ENCODE results near the gene RMI2. TPM values are rescaled to one million over a fixed set of nuclear protein-coding genes. Genes with fewer than 3 reads are reported as not detected.

Gene RMI2
- total RNA-seq, 1 experiment from 2014 or later: 11.1 TPM

GRCh38 chr16:11322823-11323222 lies 22.4 kb upstream of the RMI2 start:
- ChIA-PET CTCF (interaction anchor here (0.7 kb wide), 1 partner anchor 66 kb away, joined by 3 read pairs; no protein-coding TSS in a partner anchor), POLR2A (interaction anchor here (0.6 kb wide), 1 partner anchor 67 kb away, joined by 6 read pairs; no protein-coding TSS in a partner anchor)
- ATAC-seq: no peak
- TF ChIP-seq, protein P1, sequence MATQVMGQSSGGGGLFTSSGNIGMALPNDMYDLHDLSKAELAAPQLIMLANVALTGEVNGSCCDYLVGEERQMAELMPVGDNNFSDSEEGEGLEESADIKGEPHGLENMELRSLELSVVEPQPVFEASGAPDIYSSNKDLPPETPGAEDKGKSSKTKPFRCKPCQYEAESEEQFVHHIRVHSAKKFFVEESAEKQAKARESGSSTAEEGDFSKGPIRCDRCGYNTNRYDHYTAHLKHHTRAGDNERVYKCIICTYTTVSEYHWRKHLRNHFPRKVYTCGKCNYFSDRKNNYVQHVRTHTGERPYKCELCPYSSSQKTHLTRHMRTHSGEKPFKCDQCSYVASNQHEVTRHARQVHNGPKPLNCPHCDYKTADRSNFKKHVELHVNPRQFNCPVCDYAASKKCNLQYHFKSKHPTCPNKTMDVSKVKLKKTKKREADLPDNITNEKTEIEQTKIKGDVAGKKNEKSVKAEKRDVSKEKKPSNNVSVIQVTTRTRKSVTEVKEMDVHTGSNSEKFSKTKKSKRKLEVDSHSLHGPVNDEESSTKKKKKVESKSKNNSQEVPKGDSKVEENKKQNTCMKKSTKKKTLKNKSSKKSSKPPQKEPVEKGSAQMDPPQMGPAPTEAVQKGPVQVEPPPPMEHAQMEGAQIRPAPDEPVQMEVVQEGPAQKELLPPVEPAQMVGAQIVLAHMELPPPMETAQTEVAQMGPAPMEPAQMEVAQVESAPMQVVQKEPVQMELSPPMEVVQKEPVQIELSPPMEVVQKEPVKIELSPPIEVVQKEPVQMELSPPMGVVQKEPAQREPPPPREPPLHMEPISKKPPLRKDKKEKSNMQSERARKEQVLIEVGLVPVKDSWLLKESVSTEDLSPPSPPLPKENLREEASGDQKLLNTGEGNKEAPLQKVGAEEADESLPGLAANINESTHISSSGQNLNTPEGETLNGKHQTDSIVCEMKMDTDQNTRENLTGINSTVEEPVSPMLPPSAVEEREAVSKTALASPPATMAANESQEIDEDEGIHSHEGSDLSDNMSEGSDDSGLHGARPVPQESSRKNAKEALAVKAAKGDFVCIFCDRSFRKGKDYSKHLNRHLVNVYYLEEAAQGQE (IDR thresholded peaks at IDR 0.05; ENCODE audit: insufficient read depth in 1 of 2, low read depth in 2 of 2, low read length in 1 of 2): no peak
- TF ChIP-seq SIN3A (IDR thresholded peaks at IDR 0.05; ENCODE audit: borderline replicate concordance, insufficient read depth, low read depth, low read length) (no peak), TCF7L2 (IDR thresholded peaks at IDR 0.05; ENCODE audit: low read depth, low read length) (no peak), POLR2AphosphoS5 (IDR thresholded peaks at IDR 0.05; ENCODE audit: low read depth, low read length) (no peak)
- TF ChIP-seq, protein P2, sequence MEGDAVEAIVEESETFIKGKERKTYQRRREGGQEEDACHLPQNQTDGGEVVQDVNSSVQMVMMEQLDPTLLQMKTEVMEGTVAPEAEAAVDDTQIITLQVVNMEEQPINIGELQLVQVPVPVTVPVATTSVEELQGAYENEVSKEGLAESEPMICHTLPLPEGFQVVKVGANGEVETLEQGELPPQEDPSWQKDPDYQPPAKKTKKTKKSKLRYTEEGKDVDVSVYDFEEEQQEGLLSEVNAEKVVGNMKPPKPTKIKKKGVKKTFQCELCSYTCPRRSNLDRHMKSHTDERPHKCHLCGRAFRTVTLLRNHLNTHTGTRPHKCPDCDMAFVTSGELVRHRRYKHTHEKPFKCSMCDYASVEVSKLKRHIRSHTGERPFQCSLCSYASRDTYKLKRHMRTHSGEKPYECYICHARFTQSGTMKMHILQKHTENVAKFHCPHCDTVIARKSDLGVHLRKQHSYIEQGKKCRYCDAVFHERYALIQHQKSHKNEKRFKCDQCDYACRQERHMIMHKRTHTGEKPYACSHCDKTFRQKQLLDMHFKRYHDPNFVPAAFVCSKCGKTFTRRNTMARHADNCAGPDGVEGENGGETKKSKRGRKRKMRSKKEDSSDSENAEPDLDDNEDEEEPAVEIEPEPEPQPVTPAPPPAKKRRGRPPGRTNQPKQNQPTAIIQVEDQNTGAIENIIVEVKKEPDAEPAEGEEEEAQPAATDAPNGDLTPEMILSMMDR (IDR thresholded peaks at IDR 0.05): no peak
- Histone ChIP-seq H3K27ac (ENCODE audit: low read length) (no peak overlapping the region), H3K4me1 (ENCODE audit: control insufficient read depth, insufficient read depth, low read length) (peaks cover 3% of the 10 kb centered on the region), H3K9me3 (ENCODE audit: control insufficient read depth, insufficient read depth, low read depth, low read length) (no peaks in the 10 kb centered on the region), H3K4me3 (ENCODE audit: low read depth in 2 of 2, low read length in 2 of 2) (no peak overlapping the region), H3K27me3 (ENCODE audit: control insufficient read depth, insufficient read depth, low read length) (no peaks in the 10 kb centered on the region), H3K36me3 (ENCODE audit: control insufficient read depth, insufficient read depth, low read length) (no peaks in the 10 kb centered on the region)
- intact Hi-C loops (cut with micrococcal nuclease; ENCODE audit: unreplicated experiment): no loop called here
- in situ Hi-C loops (cut with HindIII; ENCODE audit: low pct_unique_long_range_greater_than_20kb, low sequenced_read_pairs): no loop called here
- DNase-seq (ENCODE audit: low read depth, low spot score): no peak
- BruUV-seq (replicated peaks): no TSS peak

DNA sequence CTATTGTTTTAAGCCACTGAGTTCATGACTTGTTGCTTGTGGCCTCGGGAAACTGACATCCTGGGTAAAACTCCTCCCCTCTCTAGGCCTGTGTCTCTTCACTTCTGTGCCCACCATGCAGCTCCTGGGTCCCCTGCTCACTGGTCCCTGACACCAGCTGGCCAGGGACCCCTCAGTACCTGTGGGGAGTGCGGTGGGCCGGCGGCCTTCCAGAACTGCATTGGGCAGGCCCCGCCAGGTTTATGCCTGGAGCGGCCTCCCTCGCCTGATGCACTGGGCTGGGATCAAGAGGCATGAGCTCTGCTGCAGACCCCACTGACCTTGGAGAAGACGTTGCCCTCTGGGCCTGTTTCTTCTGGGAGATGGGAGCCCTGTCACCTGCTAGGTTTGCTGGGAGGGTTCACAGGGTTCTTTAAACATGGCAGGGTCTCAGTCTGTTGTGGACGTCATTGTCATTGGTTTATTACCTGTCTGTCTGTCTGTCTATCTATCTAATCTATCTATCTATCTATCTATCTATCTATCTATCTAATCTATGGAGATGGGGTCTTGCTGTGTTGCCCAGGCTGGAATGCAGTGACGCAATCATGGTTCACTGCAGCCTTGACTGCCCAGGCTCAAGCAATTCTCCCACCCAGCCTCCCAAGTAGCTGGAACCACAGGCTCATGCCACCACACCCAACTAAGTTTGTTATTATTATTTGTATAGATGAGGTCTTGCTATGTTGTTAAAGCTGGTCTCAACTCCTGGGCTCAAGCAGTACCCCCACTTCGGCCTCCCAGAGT lies 21.5 kb upstream of the RMI2 start:
- POLR2A ChIA-PET: no interaction called here
- H3K36me3 ChIP-seq (ENCODE audit: control insufficient read depth, insufficient read depth, low read length): no peaks in the 10 kb centered on the region
- H3K9me3 ChIP-seq (ENCODE audit: control insufficient read depth, insufficient read depth, low read depth, low read length): no peaks in the 10 kb centered on the region
- no peak overlapping the region for H3K4me3 ChIP-seq (ENCODE audit: low read depth in 2 of 2, low read length in 2 of 2)
- CTCF ChIA-PET: no interaction called here
- intact Hi-C loops (cut with micrococcal nuclease; ENCODE audit: unreplicated experiment): no loop called here
- in situ Hi-C loops (cut with HindIII; ENCODE audit: low pct_unique_long_range_greater_than_20kb, low sequenced_read_pairs): no loop called here
- H3K4me1 ChIP-seq (ENCODE audit: control insufficient read depth, insufficient read depth, low read length): peaks cover 12% of the 10 kb centered on the region
- H3K27ac ChIP-seq (ENCODE audit: low read length): no peak overlapping the region
- BruUV-seq (replicated peaks): no TSS peak
- TF ChIP-seq TCF7L2 (IDR thresholded peaks at IDR 0.05; ENCODE audit: low read depth, low read length): no peak
- no peaks in the 10 kb centered on the region for H3K27me3 ChIP-seq (ENCODE audit: control insufficient read depth, insufficient read depth, low read length)
- no peak for DNase-seq (ENCODE audit: low read depth, low spot score)
- ATAC-seq: no peak

DNA sequence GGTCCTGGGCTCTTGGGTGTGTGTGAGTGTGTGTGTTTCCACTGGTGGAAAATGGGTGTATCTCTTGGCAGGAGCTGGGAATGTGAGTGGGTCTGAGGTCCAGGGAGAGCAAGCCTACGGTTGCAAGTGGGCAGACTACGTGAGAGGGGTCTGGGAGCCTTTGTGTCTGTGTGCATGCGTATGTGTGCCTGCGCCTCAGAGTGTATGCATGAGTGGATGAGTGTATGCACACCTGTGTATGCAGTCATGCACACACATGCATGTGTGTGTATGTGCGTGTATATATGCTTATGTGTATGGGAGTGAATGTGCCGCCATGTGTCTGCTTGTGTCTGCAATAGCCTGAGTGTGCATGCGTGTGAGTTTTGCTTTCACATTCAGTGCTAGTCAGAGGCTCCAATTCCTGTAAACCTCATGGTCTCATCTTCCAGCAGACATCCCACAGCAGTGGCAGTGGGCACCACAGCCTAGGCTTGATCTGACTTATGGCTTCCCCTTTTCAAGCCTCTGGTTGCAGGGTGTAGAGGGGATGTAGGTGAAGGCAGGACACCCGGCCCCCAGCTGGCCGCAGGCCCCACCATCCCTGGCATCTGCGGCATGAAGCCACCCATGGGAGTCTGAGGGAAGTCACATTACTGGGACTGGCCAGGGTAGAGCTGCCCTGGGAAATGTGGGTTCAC lies 19.7 kb upstream of the RMI2 start:
- Histone ChIP-seq H3K4me3 (ENCODE audit: low read depth in 2 of 2, low read length in 2 of 2) (no peak overlapping the region), H3K9me3 (ENCODE audit: control insufficient read depth, insufficient read depth, low read depth, low read length) (no peaks in the 10 kb centered on the region), H3K27ac (ENCODE audit: low read length) (no peak overlapping the region), H3K36me3 (ENCODE audit: control insufficient read depth, insufficient read depth, low read length) (no peaks in the 10 kb centered on the region), H3K27me3 (ENCODE audit: control insufficient read depth, insufficient read depth, low read length) (no peaks in the 10 kb centered on the region), H3K4me1 (ENCODE audit: control insufficient read depth, insufficient read depth, low read length) (peaks cover 21% of the 10 kb centered on the region)
- TF ChIP-seq, protein P2 (IDR thresholded peaks at IDR 0.05): no peak
- TF ChIP-seq POLR2AphosphoS5 (IDR thresholded peaks at IDR 0.05; ENCODE audit: low read depth, low read length) (no peak), SIN3A (IDR thresholded peaks at IDR 0.05; ENCODE audit: borderline replicate concordance, insufficient read depth, low read depth, low read length) (no peak), TCF7L2 (IDR thresholded peaks at IDR 0.05; ENCODE audit: low read depth, low read length) (no peak)
- TF ChIP-seq, protein P1 (IDR thresholded peaks at IDR 0.05; ENCODE audit: insufficient read depth in 1 of 2, low read depth in 2 of 2, low read length in 1 of 2): no peak
- ChIA-PET CTCF (no interaction called here), POLR2A (no interaction called here)
- intact Hi-C loops (cut with micrococcal nuclease; ENCODE audit: unreplicated experiment) (no loop called here), in situ Hi-C loops (cut with HindIII; ENCODE audit: low pct_unique_long_range_greater_than_20kb, low sequenced_read_pairs) (no loop called here)
- BruUV-seq (replicated peaks): no TSS peak
- no peak for DNase-seq (ENCODE audit: low read depth, low spot score)
- ATAC-seq: no peak
